ENCODE measurements around the gene TTC28. TPM values are rescaled to one million over a fixed set of nuclear protein-coding genes. Genes with fewer than 3 reads are reported as not detected.
A peak's percentile ranks its signal among the peaks of the same experiment; 100 is the strongest.
"Not testable (repeated sequence)": the region's sequence is repeated elsewhere in the genome, so short reads cannot be mapped to it uniquely, and the experiment has no call there.

Gene TTC28
- total RNA-seq, 1 donor from 2014 or later: 17.0 TPM

GRCh38 chr22:28198692-28199091 is 480.9 kb downstream of the TTC28 start:
- intact Hi-C loops (cut with micrococcal nuclease): no loop called here
- no peak for DNase-seq
- ATAC-seq: no peak

GRCh38 chr22:28191571-28191970 is 488.1 kb downstream of the TTC28 start:
- DNase-seq; ATAC-seq; intact Hi-C loops (cut with micrococcal nuclease): not testable (repeated sequence)

- DNase-seq (no peak), ATAC-seq (peak; percentile 22)
- intact Hi-C loops (cut with micrococcal nuclease): no loop called here
Measured at GRCh38 chr22:28188178-28188879, 491.3 kb downstream of the TTC28 start.

- intact Hi-C loops (cut with micrococcal nuclease): no loop called here
- DNase-seq (no peak), ATAC-seq (no peak)
Measured at GRCh38 chr22:28187612-28188011, 492.0 kb downstream of the TTC28 start.

GRCh38 chr22:28186641-28187040 is 493.0 kb downstream of the TTC28 start:
- DNase-seq (no peak), ATAC-seq (no peak)
- intact Hi-C loops (cut with micrococcal nuclease): no loop called here

- DNase-seq (no peak), ATAC-seq (no peak)
- intact Hi-C loops (cut with micrococcal nuclease): no loop called here
Measured at GRCh38 chr22:28185130-28185529, 494.5 kb downstream of the TTC28 start.

GRCh38 chr22:28183078-28183860 is 496.4 kb downstream of the TTC28 start:
- ATAC-seq: peak; percentile 37
- no peak for DNase-seq
- intact Hi-C loops (cut with micrococcal nuclease): no loop called here

GRCh38 chr22:28180804-28181731 is 498.6 kb downstream of the TTC28 start:
- DNase-seq (no peak), ATAC-seq (peak; percentile 41)
- intact Hi-C loops (cut with micrococcal nuclease): no loop called here

GRCh38 chr22:28179392-28179791 is 500.2 kb downstream of the TTC28 start:
- DNase-seq (no peak), ATAC-seq (no peak)
- intact Hi-C loops (cut with micrococcal nuclease): no loop called here

- intact Hi-C loops (cut with micrococcal nuclease): no loop called here
- no peak for DNase-seq
- no peak for ATAC-seq
Measured at GRCh38 chr22:28175730-28176492, 503.7 kb downstream of the TTC28 start.

GRCh38 chr22:28174509-28174908 is 505.1 kb downstream of the TTC28 start:
- intact Hi-C loops (cut with micrococcal nuclease): no loop called here
- ATAC-seq (no peak), DNase-seq (no peak)

- ATAC-seq: no peak
- no peak for DNase-seq
- intact Hi-C loops (cut with micrococcal nuclease): no loop called here
Measured at GRCh38 chr22:28172892-28173670, 506.6 kb downstream of the TTC28 start.

- DNase-seq (no peak), ATAC-seq (peak; percentile 34)
- intact Hi-C loops (cut with micrococcal nuclease): no loop called here
Measured at GRCh38 chr22:28171712-28172111, 507.9 kb downstream of the TTC28 start.

- peak; percentile 73 for ATAC-seq
- DNase-seq: no peak
Measured at GRCh38 chr22:28171115-28171514, 508.5 kb downstream of the TTC28 start.

GRCh38 chr22:28169314-28169713 is 510.3 kb downstream of the TTC28 start:
- intact Hi-C loops (cut with micrococcal nuclease); ATAC-seq; DNase-seq: not testable (repeated sequence)

More at GRCh38 chr22:28171115-28171514, 508.5 kb downstream of the TTC28 start:
- intact Hi-C loops (cut with micrococcal nuclease): no loop called here

- ATAC-seq (no peak), DNase-seq (no peak)
- intact Hi-C loops (cut with micrococcal nuclease): no loop called here
Measured at GRCh38 chr22:28155808-28156207, 523.8 kb downstream of the TTC28 start.

- intact Hi-C loops (cut with micrococcal nuclease): no loop called here
- no peak for DNase-seq
- no peak for ATAC-seq
Measured at GRCh38 chr22:28154861-28155260, 524.8 kb downstream of the TTC28 start.

GRCh38 chr22:28151151-28151816 is 528.4 kb downstream of the TTC28 start:
- DNase-seq: no peak
- intact Hi-C loops (cut with micrococcal nuclease): no loop called here
- ATAC-seq: no peak
